CD4-positive, alpha-beta memory T cell (primary cell): Measurements from ENCODE around the gene CHD5. TPM values are rescaled to one million over a fixed set of nuclear protein-coding genes. Genes with fewer than 3 reads are reported as not detected.

Source experiments
- CTCF ChIA-PET: fragments of 350-600 bp; sonication (Branson Sonifier 250); formaldehyde crosslinking; loops from one replicate; lab custom pipeline; 2021; ENCODE audit warnings: inconsistent platforms; ENCODE audit not compliant: partially characterized antibody; lab: Charles Lee
- POLR2A ChIA-PET: fragments of 350-600 bp; sonication (Branson Sonifier 250); formaldehyde crosslinking; loops from one replicate; lab custom pipeline; 2021; ENCODE audit not compliant: partially characterized antibody; lab: Charles Lee
- DNase-seq, 5 donors: peaks; one replicate each; pipeline versions ENCODE4 v3.0.0 to v3.0.0-alpha.2; 2020 to 2022; ENCODE audit warnings: mixed read lengths in 1 of 5
- H3K27ac ChIP-seq: one replicate; pipeline ENCODE4 v1.7.0; 2013; ENCODE audit warnings: low read depth, low read length
- H3K27me3 ChIP-seq: 2 replicates; pipeline ENCODE4 v1.7.0; 2013; ENCODE audit warnings: mild to moderate bottlenecking, low read length, moderate library complexity; ENCODE audit not compliant: insufficient read depth
- H3K36me3 ChIP-seq: 2 replicates; pipeline ENCODE4 v1.7.0; 2013; ENCODE audit warnings: mild to moderate bottlenecking, low read length, moderate library complexity; ENCODE audit not compliant: insufficient read depth
- H3K4me1 ChIP-seq: 2 replicates; pipeline ENCODE4 v1.7.0; 2013; ENCODE audit warnings: mild to moderate bottlenecking, low read length, moderate library complexity; ENCODE audit not compliant: insufficient read depth
- H3K4me3 ChIP-seq, 2 donors: one replicate each; pipeline ENCODE4 v1.7.0; 2013; ENCODE audit warnings: low read length in 2 of 2, mild to moderate bottlenecking in 1 of 2
- H3K9me3 ChIP-seq, 2 donors: one replicate each; pipeline ENCODE4 v1.7.0; 2013; ENCODE audit warnings: low read length in 2 of 2, control low read depth in 1 of 2; ENCODE audit not compliant: control insufficient read depth in 1 of 2
- H3K27ac Mint-ChIP-seq, 7 donors: one replicate each; pipeline ENCODE4 v1.8.0; 2020 to 2021; ENCODE audit warnings: mixed read lengths in 7 of 7, mild to moderate bottlenecking in 6 of 7, inconsistent platforms in 3 of 7, moderate library complexity in 3 of 7
- H3K27me3 Mint-ChIP-seq, 2 donors: one replicate each; pipeline ENCODE4 v1.8.0; 2020 to 2021; ENCODE audit warnings: mixed read lengths in 2 of 2
- H3K36me3 Mint-ChIP-seq, 2 donors: one replicate each; pipeline ENCODE4 v1.8.0; 2020 to 2021; ENCODE audit warnings: mixed read lengths in 2 of 2, inconsistent platforms in 1 of 2, mild to moderate bottlenecking in 1 of 2
- H3K4me1 Mint-ChIP-seq, 4 donors: one replicate each; pipeline ENCODE4 v1.8.0; 2020 to 2021; ENCODE audit warnings: mixed read lengths in 4 of 4, mild to moderate bottlenecking in 1 of 4
- H3K4me3 Mint-ChIP-seq, 8 donors: one replicate each; pipeline ENCODE4 v1.8.0; 2020 to 2021; ENCODE audit warnings: mixed read lengths in 8 of 8, mild to moderate bottlenecking in 7 of 8, moderate library complexity in 6 of 8, inconsistent platforms in 3 of 8
- H3K9me3 Mint-ChIP-seq, 8 donors: one replicate each; pipeline ENCODE4 v1.8.0; 2020 to 2021; ENCODE audit warnings: mixed read lengths in 8 of 8, mild to moderate bottlenecking in 5 of 8, inconsistent platforms in 3 of 8, moderate library complexity in 1 of 8
- intact Hi-C: fragments of 100-400 bp; cut with micrococcal nuclease; formaldehyde crosslinking; loops from one replicate; pipeline ENCODE4 v1.15.1; 2023
- polyA plus RNA-seq, 2 donors: library from polyadenylated mRNA; unstranded; fragments of 300-500 nt; fragmentation: Illumina TruSeq; gene quantifications; one replicate each; pipeline ENCODE4 v1.2.3, GENCODE V29; 2021
- total RNA-seq, 2 experiments: library from RNA; stranded (reverse); gene quantifications; one replicate each; pipeline ENCODE4 v1.2.3, GENCODE V29; 2021

CHD5 gene
- total and polyA plus RNA-seq, 4 experiments from 2014 or later: 0.06 to 0.17 TPM; not detected in 2

GRCh38 chr1:6098303-6099215, 81.6 kb downstream of the CHD5 start:
- intact Hi-C loops: no loop called here
- Histone ChIP-seq H3K4me1 (no peaks in the 10 kb centered on the region), H3K4me3 (no peak overlapping the region), H3K27ac (no peak overlapping the region), H3K36me3 (peaks cover 10% of the 10 kb centered on the region), H3K9me3 (no peaks in the 10 kb centered on the region), H3K27me3 (no peaks in the 10 kb centered on the region)
- DNase-seq: no peak
- POLR2A ChIA-PET: interaction anchor here (0.8 kb wide), 1 partner anchor 342 kb away, joined by 3 read pairs; no protein-coding TSS in a partner anchor
- no peaks in the 10 kb centered on the region for H3K27me3 Mint-ChIP-seq
- CTCF ChIA-PET: no interaction called here
- H3K4me3 Mint-ChIP-seq: no peak overlapping the region
- peaks cover 19 to 33% of the 10 kb centered on the region in 2 donors for H3K36me3 Mint-ChIP-seq
- peak overlapping the region in 3 of 7 donors; percentile 24 to 35 (median 25) for H3K27ac Mint-ChIP-seq
- no peaks in the 10 kb centered on the region for H3K9me3 Mint-ChIP-seq
- peaks cover 3 to 13% (median 3%) of the 10 kb centered on the region in 4 donors for H3K4me1 Mint-ChIP-seq

DNA sequence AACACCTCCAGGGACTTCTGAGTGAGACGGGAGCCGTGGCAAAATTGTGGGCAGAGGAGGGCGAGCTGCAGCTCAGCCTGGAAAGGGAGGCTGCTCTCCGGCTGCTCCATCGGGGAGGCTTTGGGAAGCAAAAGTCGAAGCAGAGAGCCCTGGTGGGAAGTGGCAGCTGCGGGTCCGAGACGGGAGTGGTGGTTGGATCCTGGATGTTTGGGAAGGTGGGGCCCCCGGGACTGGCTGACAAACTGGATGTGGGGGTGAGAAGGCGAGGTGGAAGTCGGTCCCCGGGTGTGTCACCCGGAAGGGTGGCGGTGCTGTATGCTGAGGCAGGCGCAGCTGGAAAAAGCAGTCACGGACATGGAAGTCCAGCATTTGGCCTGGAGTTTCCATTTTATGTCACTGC, 82.3 kb downstream of the CHD5 start:
- H3K36me3 Mint-ChIP-seq: peaks cover 19 to 39% of the 10 kb centered on the region in 2 donors

DNA sequence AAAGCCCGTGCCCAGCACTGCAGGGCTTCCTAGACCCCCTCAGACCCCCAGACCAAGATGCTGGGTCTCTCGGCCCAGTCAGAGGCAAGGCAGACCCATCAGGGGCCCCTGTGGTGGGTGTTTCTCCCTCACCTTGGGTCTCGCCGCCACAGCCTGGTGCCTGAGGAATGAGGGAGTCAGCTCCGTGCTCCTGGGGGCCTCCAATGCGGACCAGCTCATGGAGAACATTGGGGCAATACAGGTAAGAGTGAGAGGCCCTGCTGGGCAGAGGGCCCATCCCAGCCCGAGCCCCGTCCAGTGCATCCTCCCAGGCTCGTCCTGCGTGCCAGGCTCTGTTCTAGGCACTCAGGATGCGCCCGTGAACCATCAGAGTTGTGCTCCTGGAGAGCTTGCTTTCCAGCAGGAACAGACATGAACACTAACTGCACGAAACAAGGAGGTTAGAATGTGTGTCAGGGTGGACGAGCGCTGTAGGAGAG, 83.0 kb downstream of the CHD5 start:
- Mint-ChIP-seq H3K9me3 (no peaks in the 10 kb centered on the region), H3K27ac (peak overlapping the region in 1 of 7 donors; percentile 68), H3K36me3 (peaks cover 19 to 44% of the 10 kb centered on the region in 2 donors), H3K4me3 (no peak overlapping the region), H3K4me1 (peaks cover 3 to 13% (median 3%) of the 10 kb centered on the region in 4 donors), H3K27me3 (no peaks in the 10 kb centered on the region)
- POLR2A ChIA-PET: no interaction called here
- CTCF ChIA-PET: no interaction called here
- intact Hi-C loops: no loop called here
- no peak overlapping the region for H3K4me3 ChIP-seq
- H3K36me3 ChIP-seq: peaks cover 21% of the 10 kb centered on the region
- no peaks in the 10 kb centered on the region for H3K4me1 ChIP-seq
- DNase-seq: no peak
- H3K9me3 ChIP-seq: no peaks in the 10 kb centered on the region
- H3K27ac ChIP-seq: no peak overlapping the region
- no peaks in the 10 kb centered on the region for H3K27me3 ChIP-seq

More for the DNA sequence above, 82.3 kb downstream of the CHD5 start:
- peak overlapping the region in 1 of 8 donors; percentile 17 for H3K4me3 Mint-ChIP-seq
- POLR2A ChIA-PET: no interaction called here
- peak overlapping the region in 3 of 7 donors; percentile 29 to 68 (median 52) for H3K27ac Mint-ChIP-seq
- CTCF ChIA-PET: no interaction called here
- Histone ChIP-seq H3K4me3 (no peak overlapping the region), H3K27ac (no peak overlapping the region), H3K27me3 (no peaks in the 10 kb centered on the region), H3K36me3 (peaks cover 17% of the 10 kb centered on the region), H3K9me3 (no peaks in the 10 kb centered on the region), H3K4me1 (no peaks in the 10 kb centered on the region)
- DNase-seq: no peak
- peaks cover 3 to 13% (median 3%) of the 10 kb centered on the region in 4 donors for H3K4me1 Mint-ChIP-seq
- intact Hi-C loops: no loop called here
- H3K9me3 Mint-ChIP-seq: no peaks in the 10 kb centered on the region
- no peaks in the 10 kb centered on the region for H3K27me3 Mint-ChIP-seq

- Histone ChIP-seq H3K4me1 (no peaks in the 10 kb centered on the region), H3K27me3 (no peaks in the 10 kb centered on the region), H3K27ac (no peak overlapping the region), H3K9me3 (no peaks in the 10 kb centered on the region), H3K36me3 (peaks cover 21% of the 10 kb centered on the region), H3K4me3 (no peak overlapping the region)
- intact Hi-C loops: no loop called here
- no peak for DNase-seq
- Mint-ChIP-seq H3K9me3 (no peaks in the 10 kb centered on the region), H3K27me3 (no peaks in the 10 kb centered on the region), H3K4me3 (no peak overlapping the region), H3K4me1 (peaks cover 3 to 13% (median 3%) of the 10 kb centered on the region in 4 donors), H3K27ac (no peak overlapping the region), H3K36me3 (peaks cover 19 to 48% of the 10 kb centered on the region in 2 donors)
- POLR2A ChIA-PET: no interaction called here
- CTCF ChIA-PET: no interaction called here
Observed at GRCh38 chr1:6096243-6097116, 83.6 kb downstream of the CHD5 start.

DNA sequence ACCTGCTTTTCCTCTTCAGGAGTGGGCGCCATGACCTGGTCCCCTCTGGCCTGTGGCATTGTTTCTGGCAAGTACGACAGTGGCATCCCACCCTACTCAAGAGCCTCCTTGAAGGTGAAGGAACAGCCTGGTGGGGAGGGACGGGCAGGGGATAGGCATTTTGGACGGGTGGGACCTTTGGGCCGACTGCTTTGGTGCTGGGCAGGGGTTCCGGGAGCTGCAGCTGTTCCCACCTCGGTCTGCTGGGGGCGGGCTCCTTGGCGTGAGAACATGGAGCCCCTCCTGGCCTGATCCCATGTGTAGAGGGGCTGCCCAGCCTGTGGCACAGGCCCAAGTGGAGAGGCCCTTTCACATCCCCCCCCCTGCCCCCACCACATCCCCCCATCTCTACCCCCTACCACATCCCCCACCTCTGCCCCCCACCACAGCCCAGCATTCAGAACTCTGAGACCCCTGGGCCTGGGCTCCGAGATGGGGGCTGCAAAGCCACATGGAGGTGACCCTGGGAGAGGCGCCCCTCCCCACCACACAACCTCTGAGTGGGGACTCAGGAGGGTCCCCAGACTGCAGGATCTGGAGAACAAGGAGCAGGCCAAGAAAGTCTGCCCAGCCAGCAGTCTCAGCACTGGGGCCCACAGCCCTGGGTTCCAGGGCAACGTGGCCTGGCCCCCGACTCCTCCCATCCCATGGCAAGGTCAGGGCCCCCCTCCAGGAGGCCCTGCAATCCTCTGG, 84.4 kb downstream of the CHD5 start:
- Histone ChIP-seq H3K4me1 (no peaks in the 10 kb centered on the region), H3K27ac (no peak overlapping the region), H3K36me3 (peaks cover 27% of the 10 kb centered on the region), H3K4me3 (no peak overlapping the region), H3K9me3 (no peaks in the 10 kb centered on the region), H3K27me3 (no peaks in the 10 kb centered on the region)
- H3K36me3 Mint-ChIP-seq: peaks cover 25 to 54% of the 10 kb centered on the region in 2 donors
- ChIA-PET POLR2A (interaction anchor here (0.6 kb wide), 1 partner anchor 10 kb away, joined by 3 read pairs; no protein-coding TSS in a partner anchor), CTCF (no interaction called here)
- no peak for DNase-seq
- H3K4me1 Mint-ChIP-seq: peaks cover 0 to 13% (median 2%) of the 10 kb centered on the region in 4 donors
- intact Hi-C loops: no loop called here
- H3K9me3 Mint-ChIP-seq: no peaks in the 10 kb centered on the region
- no peak overlapping the region for H3K27ac Mint-ChIP-seq
- no peak overlapping the region for H3K4me3 Mint-ChIP-seq
- no peaks in the 10 kb centered on the region for H3K27me3 Mint-ChIP-seq

GRCh38 chr1:6094801-6095505, 85.2 kb downstream of the CHD5 start:
- Mint-ChIP-seq H3K9me3 (no peaks in the 10 kb centered on the region), H3K27ac (no peak overlapping the region), H3K4me3 (no peak overlapping the region), H3K27me3 (no peaks in the 10 kb centered on the region), H3K4me1 (peaks cover 0 to 13% (median 2%) of the 10 kb centered on the region in 4 donors), H3K36me3 (peaks cover 26 to 54% of the 10 kb centered on the region in 2 donors)
- no peak overlapping the region for H3K4me3 ChIP-seq
- POLR2A ChIA-PET: interaction anchor here (0.6 kb wide), 1 partner anchor 11 kb away, joined by 3 read pairs; no protein-coding TSS in a partner anchor
- no peaks in the 10 kb centered on the region for H3K9me3 ChIP-seq
- no peaks in the 10 kb centered on the region for H3K4me1 ChIP-seq
- CTCF ChIA-PET: no interaction called here
- H3K36me3 ChIP-seq: peaks cover 31% of the 10 kb centered on the region
- DNase-seq: no peak
- no peaks in the 10 kb centered on the region for H3K27me3 ChIP-seq
- H3K27ac ChIP-seq: no peak overlapping the region
- intact Hi-C loops: no loop called here
